AG09309 (cell line): ENCODE measurements around the gene CCDC92.

Experiments used
- DNase-seq: peaks from one replicate; pipeline ENCODE4 v3.0.0-alpha.2; 2010; ENCODE audit warnings: low read depth
- H3K4me3 ChIP-seq: 2 replicates; pipeline ENCODE4 v1.5.1; 2011; ENCODE audit warnings: mild to moderate bottlenecking, low read depth, low read length, moderate library complexity; ENCODE audit not compliant: control insufficient read depth
- CTCF ChIP-seq: IDR thresholded peaks from 2 replicates; pipeline ENCODE4 v1.5.1; 2011; ENCODE audit warnings: mild to moderate bottlenecking, low read depth, low read length, inconsistent platforms; ENCODE audit not compliant: insufficient read depth, control insufficient read depth; ENCODE audit errors: missing control alignments

Gene CCDC92

DNA sequence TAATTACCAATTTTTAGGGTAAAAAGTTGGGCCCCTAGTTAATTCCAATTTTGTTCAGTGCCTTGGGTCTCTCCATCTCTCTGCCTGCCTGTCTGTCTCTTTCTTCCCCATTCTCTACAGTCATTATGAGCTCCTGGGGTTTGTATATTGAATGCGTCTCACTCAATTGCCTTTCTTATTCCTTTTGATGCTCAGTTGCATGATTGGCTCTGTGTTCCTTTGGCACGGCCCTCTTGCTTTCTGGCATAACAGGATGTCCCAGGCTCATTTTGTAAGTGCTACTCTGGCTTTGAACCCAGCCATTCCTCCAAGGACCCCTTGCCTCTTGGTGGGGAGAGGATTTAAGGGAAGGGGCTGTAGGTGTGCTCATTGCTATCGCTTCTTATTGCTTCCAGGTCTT is 36.0 kb upstream of the CCDC92 start:
- H3K4me3 ChIP-seq, result no peak overlapping the region
- no peak for TF ChIP-seq CTCF
- no peak for DNase-seq

- no peak for DNase-seq
- TF ChIP-seq CTCF, result no peak
- no peak overlapping the region for H3K4me3 ChIP-seq
These were observed 35.4 kb upstream of the CCDC92 start for GRCh38 chr12:124007826-124008570.

- DNase-seq, result no peak
- H3K4me3 ChIP-seq, result no peak overlapping the region
- no peak for TF ChIP-seq CTCF
These were observed 34.4 kb upstream of the CCDC92 start for GRCh38 chr12:124006846-124007713.

- DNase-seq, result no peak
- H3K4me3 ChIP-seq, result no peak overlapping the region
- no peak for TF ChIP-seq CTCF
These were observed 33.6 kb upstream of the CCDC92 start for GRCh38 chr12:124006085-124006845.

DNA sequence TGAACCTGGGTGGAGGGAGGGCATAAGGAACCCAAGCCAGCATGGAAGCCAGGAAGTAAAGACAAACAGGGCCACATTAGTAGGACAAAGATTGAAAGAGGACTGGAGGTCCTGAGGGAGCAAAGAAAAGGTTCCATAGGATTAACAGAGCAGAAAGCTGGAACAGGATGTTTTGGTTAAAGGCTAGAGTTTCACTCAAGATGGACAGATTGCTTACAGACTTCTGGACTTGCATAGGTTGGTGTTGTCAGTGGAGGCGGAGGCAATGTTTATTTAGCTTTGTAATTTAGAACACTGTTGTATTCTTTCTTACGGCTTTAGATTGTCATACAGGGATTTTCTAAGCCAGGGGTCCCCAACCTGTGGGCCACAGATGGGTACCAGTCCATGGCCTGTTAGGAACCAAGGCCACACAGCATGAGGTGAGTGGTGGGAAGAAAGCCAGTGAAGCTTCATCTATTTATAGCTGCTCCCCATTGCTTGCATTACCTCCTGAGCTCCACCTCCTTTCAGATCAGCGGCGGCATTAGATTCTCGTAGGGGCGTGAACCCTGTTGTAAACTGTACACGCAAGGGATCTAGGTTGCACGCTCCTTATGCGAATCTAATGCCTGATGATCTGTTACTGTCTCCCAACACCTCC is 31.7 kb upstream of the CCDC92 start:
- H3K4me3 ChIP-seq, result no peak overlapping the region
- TF ChIP-seq CTCF, result no peak
- no peak for DNase-seq

GRCh38 chr12:124002654-124003053 is 30.0 kb upstream of the CCDC92 start:
- DNase-seq, result no peak
- TF ChIP-seq CTCF, result no peak
- no peak overlapping the region for H3K4me3 ChIP-seq
